Sciatic nerve (tissue), 2 donors: ENCODE results near the gene GSK3A. TPM values are rescaled to one million over a fixed set of nuclear protein-coding genes. Genes with fewer than 3 reads are reported as not detected.

ENCODE experiments used
- ATAC-seq: fragments of 200-7000 bp; cut with Tn5 transposase; one replicate; pipeline ENCODE4 v1.9.1; 2020; ENCODE audit warnings: mild to moderate bottlenecking, moderate library complexity
- DNase-seq: peaks from one replicate; pipeline ENCODE4 v3.0.0-alpha.2; 2020; ENCODE audit warnings: low spot score
- intact Hi-C: fragments of 100-400 bp; cut with DNase I; formaldehyde crosslinking; loops from one replicate; pipeline ENCODE4 v1.14.2; 2022
- total RNA-seq: library from RNA; stranded (reverse); fragmentation: NEBNext Ultra II Directional; extraction: Animal tissue kit (Norgen Biotek cat#: 25700); gene quantifications from one replicate; pipeline ENCODE4 v1.2.1, GENCODE V29; 2021
- donor health status: DM: no; HTN: no; CAD: no.
- donor health status: DM: no; HTN: no; CAD: no.

GSK3A gene
- total RNA-seq, 1 donor from 2014 or later = 29.2 TPM

DNA sequence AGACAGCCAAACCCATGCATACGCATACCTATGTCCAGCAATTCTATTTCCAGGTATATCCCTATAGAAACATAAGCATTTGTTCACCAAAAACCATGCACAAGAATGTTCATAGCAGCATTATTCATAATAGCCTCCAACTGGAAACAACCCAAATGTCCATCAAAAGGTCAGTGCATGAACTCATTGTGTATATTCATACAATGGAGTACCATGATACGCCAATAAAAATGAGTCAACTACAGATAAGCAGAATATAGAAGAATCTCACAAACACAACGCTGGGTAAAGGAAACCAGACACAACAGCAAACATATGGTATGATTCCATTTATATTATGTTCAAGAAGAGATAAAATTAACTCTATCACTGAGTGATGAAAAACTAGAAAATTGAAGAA lies 48.7 kb downstream of the GSK3A start:
- intact Hi-C loops = no loop called here
- DNase-seq = no peak
- no peak for ATAC-seq

DNA sequence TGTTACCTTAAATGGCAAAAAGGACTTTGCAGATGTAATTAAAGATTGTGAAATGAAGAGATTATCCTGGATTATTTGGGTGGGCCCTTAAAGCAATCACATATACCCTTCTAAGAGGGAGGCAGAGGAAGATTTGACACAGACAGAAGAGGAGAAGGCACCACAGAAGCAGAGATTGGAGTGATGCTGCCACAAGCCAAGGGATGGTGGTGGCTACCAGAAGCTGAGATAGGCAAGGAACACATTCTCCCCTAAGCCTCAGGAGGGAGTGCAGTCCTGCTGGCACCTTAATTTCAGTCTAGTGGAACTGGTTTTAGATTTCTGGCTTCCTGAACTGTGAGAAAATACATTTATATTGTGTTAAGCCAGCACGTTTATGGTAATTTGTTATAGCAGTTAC lies 49.1 kb downstream of the GSK3A start:
- no peak for ATAC-seq
- intact Hi-C loops = no loop called here
- no peak for DNase-seq

GRCh38 chr19:42191855-42192254 lies 50.5 kb downstream of the GSK3A start:
- intact Hi-C loops = no loop called here
- ATAC-seq = no peak
- no peak for DNase-seq

DNA sequence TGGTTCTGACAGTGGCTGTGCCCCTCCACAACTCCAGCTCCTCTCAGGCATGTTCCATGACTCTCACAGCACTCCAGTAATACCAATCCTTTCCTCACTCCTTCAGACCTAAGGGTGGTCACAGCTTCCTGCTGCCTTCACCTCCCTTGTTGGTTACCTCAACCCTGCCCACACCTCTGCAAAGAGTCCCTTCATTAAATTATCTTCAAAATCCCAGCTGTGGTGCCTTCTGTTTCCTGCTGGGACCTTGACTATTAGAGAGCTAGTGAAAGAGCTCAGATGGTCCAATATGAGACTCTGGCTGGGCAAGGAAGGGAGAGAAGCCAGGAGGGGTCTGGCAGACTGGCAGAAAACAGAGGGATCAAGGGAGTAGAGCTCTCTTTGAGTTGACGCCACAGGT lies 51.1 kb downstream of the GSK3A start:
- intact Hi-C loops = no loop called here
- ATAC-seq = no peak

GRCh38 chr19:42189133-42189532 lies 53.3 kb downstream of the GSK3A start:
- DNase-seq = no peak
- intact Hi-C loops = no loop called here

More for the DNA sequence above, 51.1 kb downstream of the GSK3A start:
- no peak for DNase-seq

GRCh38 chr19:42188665-42189064 lies 53.7 kb downstream of the GSK3A start:
- intact Hi-C loops = no loop called here
- ATAC-seq (no peak), DNase-seq (no peak)

More at GRCh38 chr19:42189133-42189532, 53.3 kb downstream of the GSK3A start:
- no peak for ATAC-seq

- intact Hi-C loops = no loop called here
- DNase-seq (no peak), ATAC-seq (peak; percentile 52)
These were observed 57.1 kb downstream of the GSK3A start for GRCh38 chr19:42185277-42185676.

DNA sequence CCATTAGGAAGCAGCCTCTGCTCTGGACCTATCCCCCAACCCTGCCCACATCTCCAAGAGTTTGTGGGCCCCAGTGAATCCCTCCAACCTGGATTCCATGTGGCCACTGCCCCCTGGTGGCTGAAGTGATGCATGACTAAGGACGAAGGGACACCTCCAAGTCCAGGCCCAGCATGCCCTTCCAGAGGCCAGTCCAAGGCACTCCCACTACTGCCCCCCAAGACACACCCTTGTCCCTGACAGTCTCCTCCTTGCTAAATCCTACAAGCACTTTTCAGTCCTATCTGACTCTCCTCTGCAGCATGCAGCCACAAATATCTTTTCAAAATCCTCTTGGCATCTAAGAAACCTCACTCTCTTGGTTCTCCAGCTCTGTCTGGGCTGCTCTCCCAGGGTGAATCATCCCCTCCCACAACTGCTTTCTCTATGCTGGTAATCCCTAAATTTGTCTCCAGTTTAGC lies 58.0 kb downstream of the GSK3A start:
- DNase-seq = peak; percentile 84
- ATAC-seq = peak; percentile 76
- intact Hi-C loops = no loop called here

Other genes starting within 250 kb of the GSK3A start
- 0.18 TPM for gene ATP1A3, start 248.4 kb downstream of the GSK3A start, total RNA-seq
- 9.2 TPM for gene GRIK5, start 172.4 kb downstream of the GSK3A start, total RNA-seq
- 13.2 TPM for gene ZNF574, start 166.4 kb downstream of the GSK3A start, total RNA-seq
- 5.6 TPM for gene POU2F2, start 110.2 kb downstream of the GSK3A start, total RNA-seq
- 21.8 TPM for gene DEDD2, start 24.9 kb downstream of the GSK3A start, total RNA-seq
- 12.1 TPM for gene ZNF526, start 22.3 kb downstream of the GSK3A start, total RNA-seq
- gene ERF, start 12.5 kb upstream of the GSK3A start, total RNA-seq = 90.7 TPM
- gene CIC, start 26.6 kb upstream of the GSK3A start, total RNA-seq = 92.1 TPM
- 0.45 TPM for gene PRR19, start 59.5 kb upstream of the GSK3A start, total RNA-seq
- 7.4 TPM for gene PAFAH1B3, start 60.0 kb upstream of the GSK3A start, total RNA-seq
- gene TMEM145, start 70.7 kb upstream of the GSK3A start, total RNA-seq = not detected
- gene MEGF8, start 83.0 kb upstream of the GSK3A start, total RNA-seq = 35.1 TPM
- gene CNFN, start 147.7 kb upstream of the GSK3A start, total RNA-seq = 0.76 TPM
- gene LIPE, start 184.8 kb upstream of the GSK3A start, total RNA-seq = 34.0 TPM
- gene CXCL17, start 200.3 kb upstream of the GSK3A start, total RNA-seq = 0.31 TPM